PFSK-1 (cell line): Measurements from ENCODE around the gene WDR17.

ENCODE experiments used
- FOXP2 ChIP-seq: optimal IDR thresholded peaks from 2 replicates; pipeline ENCODE3; 2011; ENCODE audit warnings: borderline replicate concordance, control low read depth, inconsistent platforms; ENCODE audit not compliant: insufficient read depth; ENCODE audit errors: extremely low read length, extremely low read depth
- POLR2AphosphoS5 ChIP-seq: IDR thresholded peaks from 2 replicates; pipeline ENCODE4 v1.6.1; 2012; ENCODE audit warnings: low read depth, mild to moderate bottlenecking, control low read depth, low read length, moderate library complexity
- REST ChIP-seq, 2 experiments: IDR thresholded peaks; 2 replicates each; pipeline versions ENCODE4 v1.6.1 to v1.8.0; 2011 to 2012; ENCODE audit warnings: low read depth in 2 of 2, low read length in 2 of 2, control low read depth in 1 of 2, inconsistent platforms in 1 of 2, mild to moderate bottlenecking in 1 of 2, moderate library complexity in 1 of 2; ENCODE audit not compliant: insufficient read depth in 1 of 2
- SIN3A ChIP-seq: IDR thresholded peaks from 2 replicates; pipeline ENCODE4 v1.6.1; 2012; ENCODE audit warnings: mild to moderate bottlenecking, low read length, moderate library complexity, borderline replicate concordance; ENCODE audit not compliant: insufficient read depth
- TAF1 ChIP-seq: IDR thresholded peaks from 2 replicates; pipeline ENCODE4 v1.6.1; 2012; ENCODE audit warnings: low read length, control low read depth, borderline replicate concordance; ENCODE audit not compliant: insufficient read depth

WDR17 gene

GRCh38 chr4:176038789-176039188 lies 26.9 kb upstream of the WDR17 start:
- TF ChIP-seq FOXP2 (no peak), TAF1 (no peak), REST (IDR thresholded peaks at IDR 0.05; ENCODE audit: insufficient read depth in 1 of 2, low read depth in 2 of 2, low read length in 2 of 2) (no peak), SIN3A (no peak), POLR2AphosphoS5 (no peak)

DNA sequence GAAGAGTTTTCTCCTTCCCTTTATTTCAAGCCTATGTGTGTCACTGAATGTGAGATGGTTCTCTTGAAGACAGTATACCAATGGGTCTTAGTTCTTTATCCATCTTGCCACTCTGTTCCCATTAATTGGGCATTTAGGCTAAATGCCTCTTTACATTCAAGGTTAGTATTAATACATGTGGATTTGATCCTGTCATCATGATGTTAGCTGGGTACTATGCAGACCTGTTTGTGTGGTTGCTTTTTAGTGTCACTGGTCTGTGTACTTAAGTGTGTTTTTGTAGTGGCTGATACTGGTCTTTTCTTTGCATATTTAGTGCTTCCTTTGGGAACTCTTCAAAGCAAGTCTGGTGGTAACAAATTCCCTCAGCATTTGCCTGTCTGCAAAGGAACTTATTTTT lies 23.4 kb upstream of the WDR17 start:
- no peak for TF ChIP-seq TAF1
- no peak for TF ChIP-seq POLR2AphosphoS5
- TF ChIP-seq REST (IDR thresholded peaks at IDR 0.05; ENCODE audit: insufficient read depth in 1 of 2, low read depth in 2 of 2, low read length in 2 of 2), result no peak
- no peak for TF ChIP-seq SIN3A
- no peak for TF ChIP-seq FOXP2

- TF ChIP-seq SIN3A (no peak), REST (IDR thresholded peaks at IDR 0.05; ENCODE audit: insufficient read depth in 1 of 2, low read depth in 2 of 2, low read length in 2 of 2) (no peak), FOXP2 (no peak), TAF1 (no peak), POLR2AphosphoS5 (no peak)
These were observed 21.6 kb upstream of the WDR17 start for GRCh38 chr4:176043838-176044588.

DNA sequence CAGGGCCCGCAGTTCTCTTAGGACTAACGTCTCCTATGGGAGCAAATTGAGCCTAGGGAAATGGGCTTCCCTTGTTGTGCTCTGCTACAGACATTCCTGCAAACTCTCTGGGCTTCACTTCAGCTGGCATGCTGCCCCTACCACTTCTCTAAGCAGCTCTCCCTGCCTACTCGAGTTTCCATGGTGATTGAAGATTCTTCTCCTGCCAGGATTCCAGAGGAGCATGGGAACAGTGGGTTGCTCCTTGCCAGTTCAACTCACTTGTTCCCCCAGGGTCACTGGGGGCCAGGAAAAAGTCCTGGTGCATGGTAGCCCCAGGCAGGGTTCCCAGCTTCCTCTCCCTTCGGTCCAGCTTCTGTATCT lies 21.1 kb upstream of the WDR17 start:
- TF ChIP-seq REST (IDR thresholded peaks at IDR 0.05; ENCODE audit: insufficient read depth in 1 of 2, low read depth in 2 of 2, low read length in 2 of 2), result no peak
- TF ChIP-seq TAF1, result no peak
- no peak for TF ChIP-seq POLR2AphosphoS5
- TF ChIP-seq FOXP2, result no peak
- TF ChIP-seq SIN3A, result no peak

DNA sequence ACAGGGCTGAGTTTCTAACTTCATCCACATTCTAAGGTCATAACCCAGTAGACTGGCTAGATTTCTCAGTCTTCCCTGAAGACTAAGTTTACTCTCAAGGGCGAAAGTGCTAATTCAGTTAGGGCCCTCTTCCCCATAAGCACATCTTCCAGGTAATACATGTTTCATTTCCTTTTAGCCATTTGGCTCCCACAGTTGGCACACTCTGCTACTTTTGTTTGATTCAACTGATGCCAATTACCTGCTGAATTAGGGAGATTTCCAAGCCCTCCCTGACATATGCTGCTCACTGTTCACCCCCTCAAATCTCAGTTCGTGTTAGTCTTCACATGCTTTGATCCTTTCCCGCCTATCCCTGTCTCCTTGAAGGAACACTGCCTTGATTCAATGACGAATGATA lies 17.0 kb upstream of the WDR17 start:
- TF ChIP-seq TAF1, result no peak
- no peak for TF ChIP-seq SIN3A
- TF ChIP-seq FOXP2, result no peak
- no peak for TF ChIP-seq REST (IDR thresholded peaks at IDR 0.05; ENCODE audit: insufficient read depth in 1 of 2, low read depth in 2 of 2, low read length in 2 of 2)
- TF ChIP-seq POLR2AphosphoS5, result no peak
